ENCODE results near the gene TWF2.
A peak's percentile ranks its signal among the peaks of the same experiment; 100 is the strongest.

TWF2 gene

GRCh38 chr3:52249683-52250082 is 10.7 kb upstream of the TWF2 start:
- no peak for DNase-seq (ENCODE audit: low spot score)
- in situ Hi-C loops (cut with MboI; ENCODE audit: low sequenced_read_pairs, unreplicated experiment): no loop called here
- no peak for TF ChIP-seq CTCF (IDR thresholded peaks at IDR 0.05; ENCODE audit: borderline replicate concordance, control extremely low read depth, extremely low read depth, insufficient read depth, missing control alignments)

- no peak for DNase-seq (ENCODE audit: low spot score)
- in situ Hi-C loops (cut with MboI; ENCODE audit: low sequenced_read_pairs, unreplicated experiment): no loop called here
- no peak for TF ChIP-seq CTCF (IDR thresholded peaks at IDR 0.05; ENCODE audit: borderline replicate concordance, control extremely low read depth, extremely low read depth, insufficient read depth, missing control alignments)
Measured at GRCh38 chr3:52248816-52249547, 10.0 kb upstream of the TWF2 start.

- no peak for TF ChIP-seq CTCF (IDR thresholded peaks at IDR 0.05; ENCODE audit: borderline replicate concordance, control extremely low read depth, extremely low read depth, insufficient read depth, missing control alignments)
Measured at GRCh38 chr3:52248165-52248541, 9.2 kb upstream of the TWF2 start.

GRCh38 chr3:52247409-52248164 is 8.6 kb upstream of the TWF2 start:
- no peak for TF ChIP-seq CTCF (IDR thresholded peaks at IDR 0.05; ENCODE audit: borderline replicate concordance, control extremely low read depth, extremely low read depth, insufficient read depth, missing control alignments)
- in situ Hi-C loops (cut with MboI; ENCODE audit: low sequenced_read_pairs, unreplicated experiment): no loop called here
- DNase-seq (ENCODE audit: low spot score): peak; percentile 28

More at GRCh38 chr3:52248165-52248541, 9.2 kb upstream of the TWF2 start:
- no peak for DNase-seq (ENCODE audit: low spot score)
- in situ Hi-C loops (cut with MboI; ENCODE audit: low sequenced_read_pairs, unreplicated experiment): no loop called here

- DNase-seq (ENCODE audit: low spot score): peak; percentile 23
- in situ Hi-C loops (cut with MboI; ENCODE audit: low sequenced_read_pairs, unreplicated experiment): no loop called here
- no peak for TF ChIP-seq CTCF (IDR thresholded peaks at IDR 0.05; ENCODE audit: borderline replicate concordance, control extremely low read depth, extremely low read depth, insufficient read depth, missing control alignments)
Measured at GRCh38 chr3:52246728-52247408, 7.9 kb upstream of the TWF2 start.

- peak; percentile 39 for DNase-seq (ENCODE audit: low spot score)
- TF ChIP-seq CTCF (IDR thresholded peaks at IDR 0.05; ENCODE audit: borderline replicate concordance, control extremely low read depth, extremely low read depth, insufficient read depth, missing control alignments): no peak
- in situ Hi-C loops (cut with MboI; ENCODE audit: low sequenced_read_pairs, unreplicated experiment): no loop called here
Measured at GRCh38 chr3:52246264-52246620, 7.3 kb upstream of the TWF2 start.
